ENCODE results near the gene PRSS3.

DNA sequence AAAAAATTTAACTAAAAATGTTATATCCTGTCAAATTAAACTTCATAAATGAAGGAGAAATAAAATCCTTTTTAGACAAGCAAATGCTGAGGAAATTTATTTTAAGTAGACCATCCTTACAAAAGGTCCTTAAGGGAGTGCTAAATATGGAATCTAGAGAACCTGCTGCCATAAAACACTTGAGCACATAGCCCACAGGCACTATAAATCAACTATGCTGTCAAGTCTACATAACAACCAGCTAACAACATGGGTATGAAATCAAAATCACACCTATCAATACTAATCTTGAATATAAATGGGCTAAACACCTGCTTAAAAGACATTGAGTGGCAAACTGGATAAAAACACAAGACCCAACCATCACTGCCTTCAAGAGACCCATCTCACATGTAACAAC lies 15.1 kb upstream of the PRSS3 start:
- TF ChIP-seq, protein P1, sequence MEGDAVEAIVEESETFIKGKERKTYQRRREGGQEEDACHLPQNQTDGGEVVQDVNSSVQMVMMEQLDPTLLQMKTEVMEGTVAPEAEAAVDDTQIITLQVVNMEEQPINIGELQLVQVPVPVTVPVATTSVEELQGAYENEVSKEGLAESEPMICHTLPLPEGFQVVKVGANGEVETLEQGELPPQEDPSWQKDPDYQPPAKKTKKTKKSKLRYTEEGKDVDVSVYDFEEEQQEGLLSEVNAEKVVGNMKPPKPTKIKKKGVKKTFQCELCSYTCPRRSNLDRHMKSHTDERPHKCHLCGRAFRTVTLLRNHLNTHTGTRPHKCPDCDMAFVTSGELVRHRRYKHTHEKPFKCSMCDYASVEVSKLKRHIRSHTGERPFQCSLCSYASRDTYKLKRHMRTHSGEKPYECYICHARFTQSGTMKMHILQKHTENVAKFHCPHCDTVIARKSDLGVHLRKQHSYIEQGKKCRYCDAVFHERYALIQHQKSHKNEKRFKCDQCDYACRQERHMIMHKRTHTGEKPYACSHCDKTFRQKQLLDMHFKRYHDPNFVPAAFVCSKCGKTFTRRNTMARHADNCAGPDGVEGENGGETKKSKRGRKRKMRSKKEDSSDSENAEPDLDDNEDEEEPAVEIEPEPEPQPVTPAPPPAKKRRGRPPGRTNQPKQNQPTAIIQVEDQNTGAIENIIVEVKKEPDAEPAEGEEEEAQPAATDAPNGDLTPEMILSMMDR (IDR thresholded peaks at IDR 0.05): no peak
- no peak for TF ChIP-seq POLR2AphosphoS5 (IDR thresholded peaks at IDR 0.05)
- no peak for TF ChIP-seq EP300 (IDR thresholded peaks at IDR 0.05; ENCODE audit: low read depth)
- TF ChIP-seq POLR2A (IDR thresholded peaks at IDR 0.05): no peak
